ENCODE measurements around the gene NTPCR. TPM values are rescaled to one million over a fixed set of nuclear protein-coding genes. Genes with fewer than 3 reads are reported as not detected.

NTPCR gene
- total RNA-seq, 2 donors from 2014 or later = 57.0 to 64.8 TPM

DNA sequence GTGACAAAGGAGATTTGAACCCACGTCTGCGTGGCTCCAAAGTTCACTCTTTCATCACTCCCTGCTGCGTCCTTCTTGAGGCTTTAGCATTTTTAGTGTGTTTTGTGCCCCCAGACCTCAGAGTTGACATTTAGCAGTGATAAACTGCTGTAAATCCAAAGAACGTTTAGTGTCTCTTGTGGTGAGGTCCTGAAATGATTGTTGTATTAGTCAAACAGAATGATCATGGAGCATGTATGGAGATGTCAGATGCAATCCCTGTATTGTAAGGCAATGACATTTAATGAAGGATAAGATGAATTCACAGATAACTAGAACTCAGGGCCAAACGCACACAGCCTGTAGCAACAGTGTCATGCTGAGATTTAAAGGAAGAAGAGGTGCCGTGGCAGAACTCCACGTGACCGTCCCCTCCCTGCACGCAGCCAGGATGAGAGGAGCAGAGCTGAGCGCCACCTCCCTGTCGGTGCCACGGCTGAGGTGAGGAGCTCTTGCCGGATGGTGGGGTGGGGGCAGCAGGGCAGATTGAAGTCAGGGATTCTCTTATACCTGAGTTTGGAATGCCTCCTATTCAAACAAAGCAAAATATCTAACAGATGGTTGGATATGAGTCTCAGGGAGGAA is 30.1 kb downstream of the NTPCR start:
- Histone ChIP-seq H3K9ac (ENCODE audit: low read depth in 2 of 2, low read length in 2 of 2) (no peak overlapping the region), H3K9me3 (no peaks in the 10 kb centered on the region), H3K27me3 (no peaks in the 10 kb centered on the region), H3K27ac (no peak overlapping the region), H3K4me1 (no peaks in the 10 kb centered on the region), H3K4me3 (no peak overlapping the region), H3K36me3 (no peaks in the 10 kb centered on the region)
- TF ChIP-seq, protein P1, sequence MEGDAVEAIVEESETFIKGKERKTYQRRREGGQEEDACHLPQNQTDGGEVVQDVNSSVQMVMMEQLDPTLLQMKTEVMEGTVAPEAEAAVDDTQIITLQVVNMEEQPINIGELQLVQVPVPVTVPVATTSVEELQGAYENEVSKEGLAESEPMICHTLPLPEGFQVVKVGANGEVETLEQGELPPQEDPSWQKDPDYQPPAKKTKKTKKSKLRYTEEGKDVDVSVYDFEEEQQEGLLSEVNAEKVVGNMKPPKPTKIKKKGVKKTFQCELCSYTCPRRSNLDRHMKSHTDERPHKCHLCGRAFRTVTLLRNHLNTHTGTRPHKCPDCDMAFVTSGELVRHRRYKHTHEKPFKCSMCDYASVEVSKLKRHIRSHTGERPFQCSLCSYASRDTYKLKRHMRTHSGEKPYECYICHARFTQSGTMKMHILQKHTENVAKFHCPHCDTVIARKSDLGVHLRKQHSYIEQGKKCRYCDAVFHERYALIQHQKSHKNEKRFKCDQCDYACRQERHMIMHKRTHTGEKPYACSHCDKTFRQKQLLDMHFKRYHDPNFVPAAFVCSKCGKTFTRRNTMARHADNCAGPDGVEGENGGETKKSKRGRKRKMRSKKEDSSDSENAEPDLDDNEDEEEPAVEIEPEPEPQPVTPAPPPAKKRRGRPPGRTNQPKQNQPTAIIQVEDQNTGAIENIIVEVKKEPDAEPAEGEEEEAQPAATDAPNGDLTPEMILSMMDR (IDR thresholded peaks at IDR 0.05) = no peak
- intact Hi-C loops (cut with DNase I) = no loop called here
- DNase-seq = no peak

DNA sequence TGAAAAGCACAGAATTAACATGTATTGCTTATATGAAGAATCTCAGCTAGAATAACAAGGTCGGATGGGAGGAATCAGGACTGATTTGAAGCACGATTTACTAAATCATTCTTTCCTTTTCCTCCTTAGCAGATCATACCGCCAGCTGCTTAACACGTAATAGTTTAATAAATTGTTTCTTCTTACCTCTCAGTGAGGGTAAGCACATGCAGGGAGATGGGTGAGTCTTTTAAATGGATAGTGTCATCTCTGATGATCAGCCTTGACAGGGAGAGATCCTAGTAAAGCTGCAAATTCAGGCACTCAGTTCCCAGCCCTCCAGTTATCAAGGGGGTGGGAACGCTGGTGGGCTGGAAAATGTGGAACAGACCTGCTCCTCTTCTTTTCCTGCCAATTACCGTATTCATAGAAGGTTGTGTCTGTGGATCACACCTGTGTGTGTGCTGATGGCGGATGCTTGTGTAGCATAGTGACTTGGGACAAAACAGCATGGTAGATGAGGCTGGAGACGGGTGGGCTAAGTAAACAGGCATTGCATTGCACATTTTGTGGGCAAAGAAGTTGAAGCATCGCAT is 30.7 kb downstream of the NTPCR start:
- intact Hi-C loops (cut with DNase I) = no loop called here
- no peaks in the 10 kb centered on the region for H3K27me3 ChIP-seq
- H3K36me3 ChIP-seq = no peaks in the 10 kb centered on the region
- H3K4me1 ChIP-seq = no peaks in the 10 kb centered on the region
- no peak overlapping the region for H3K9ac ChIP-seq (ENCODE audit: low read depth in 2 of 2, low read length in 2 of 2)
- no peak overlapping the region for H3K27ac ChIP-seq
- no peaks in the 10 kb centered on the region for H3K9me3 ChIP-seq
- no peak for DNase-seq
- TF ChIP-seq, protein P1 (IDR thresholded peaks at IDR 0.05) = no peak
- H3K4me3 ChIP-seq = no peak overlapping the region

DNA sequence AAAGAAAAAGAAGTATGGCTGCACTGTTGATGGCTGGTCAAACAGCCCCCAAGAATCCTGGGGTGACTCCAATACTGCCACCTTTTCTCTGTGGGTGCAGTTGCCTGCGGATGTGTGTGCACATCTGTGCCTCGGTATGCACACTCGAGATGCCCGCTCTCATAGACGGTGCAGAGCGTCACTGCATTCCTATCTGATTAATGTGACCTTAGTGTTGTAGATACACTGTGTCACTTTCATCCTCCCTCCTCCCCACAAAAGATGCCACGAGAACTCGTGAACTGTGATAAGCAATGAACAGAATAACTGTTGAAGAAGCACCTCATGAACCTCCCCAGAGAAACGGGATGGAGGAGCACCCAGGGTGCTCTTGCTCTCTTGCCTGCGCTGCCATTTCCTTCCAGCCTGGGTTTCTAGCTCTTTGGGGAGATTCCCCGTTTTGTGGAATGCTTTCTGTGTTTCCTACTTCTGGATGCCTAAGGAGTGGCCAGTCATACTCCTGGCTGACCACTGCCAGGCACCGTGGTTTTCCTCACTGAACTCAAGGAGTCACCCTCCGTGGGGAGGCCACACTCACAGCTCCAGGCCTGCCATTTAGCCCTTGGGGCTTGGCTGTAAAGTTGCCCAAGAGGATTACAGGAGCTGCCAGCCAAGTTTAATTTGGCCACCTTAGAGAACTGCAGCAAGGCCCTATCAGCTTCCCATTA is 32.0 kb downstream of the NTPCR start:
- Histone ChIP-seq H3K4me1 (no peaks in the 10 kb centered on the region), H3K4me3 (no peak overlapping the region), H3K27me3 (no peaks in the 10 kb centered on the region), H3K9ac (ENCODE audit: low read depth in 2 of 2, low read length in 2 of 2) (no peak overlapping the region), H3K36me3 (no peaks in the 10 kb centered on the region), H3K27ac (no peak overlapping the region), H3K9me3 (no peaks in the 10 kb centered on the region)
- no peak for DNase-seq
- TF ChIP-seq, protein P1 (IDR thresholded peaks at IDR 0.05) = no peak
- intact Hi-C loops (cut with DNase I) = no loop called here

DNA sequence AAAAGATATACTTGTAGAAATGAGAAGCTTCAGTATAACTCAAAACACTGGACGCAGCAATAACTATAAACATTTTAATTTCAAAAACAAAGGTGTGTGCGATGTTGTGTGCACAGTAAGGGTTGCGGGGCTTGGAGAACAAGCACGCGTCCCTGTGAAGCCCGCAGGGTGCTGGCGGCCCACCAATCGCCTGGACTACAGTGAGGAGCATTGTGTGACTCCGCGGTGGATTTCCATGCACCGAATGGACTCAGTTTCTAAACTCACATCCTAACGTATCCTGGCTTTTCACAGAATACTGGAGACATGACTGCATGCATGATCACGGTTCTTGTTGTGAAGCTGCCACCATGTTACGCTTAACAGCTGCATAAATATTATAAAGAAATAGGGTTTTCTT is 33.0 kb downstream of the NTPCR start:
- Histone ChIP-seq H3K9me3 (no peaks in the 10 kb centered on the region), H3K27me3 (no peaks in the 10 kb centered on the region), H3K4me1 (no peaks in the 10 kb centered on the region), H3K4me3 (no peak overlapping the region), H3K27ac (no peak overlapping the region), H3K9ac (ENCODE audit: low read depth in 2 of 2, low read length in 2 of 2) (no peak overlapping the region), H3K36me3 (no peaks in the 10 kb centered on the region)
- DNase-seq = no peak
- TF ChIP-seq, protein P1 (IDR thresholded peaks at IDR 0.05) = no peak
- intact Hi-C loops (cut with DNase I) = no loop called here

DNA sequence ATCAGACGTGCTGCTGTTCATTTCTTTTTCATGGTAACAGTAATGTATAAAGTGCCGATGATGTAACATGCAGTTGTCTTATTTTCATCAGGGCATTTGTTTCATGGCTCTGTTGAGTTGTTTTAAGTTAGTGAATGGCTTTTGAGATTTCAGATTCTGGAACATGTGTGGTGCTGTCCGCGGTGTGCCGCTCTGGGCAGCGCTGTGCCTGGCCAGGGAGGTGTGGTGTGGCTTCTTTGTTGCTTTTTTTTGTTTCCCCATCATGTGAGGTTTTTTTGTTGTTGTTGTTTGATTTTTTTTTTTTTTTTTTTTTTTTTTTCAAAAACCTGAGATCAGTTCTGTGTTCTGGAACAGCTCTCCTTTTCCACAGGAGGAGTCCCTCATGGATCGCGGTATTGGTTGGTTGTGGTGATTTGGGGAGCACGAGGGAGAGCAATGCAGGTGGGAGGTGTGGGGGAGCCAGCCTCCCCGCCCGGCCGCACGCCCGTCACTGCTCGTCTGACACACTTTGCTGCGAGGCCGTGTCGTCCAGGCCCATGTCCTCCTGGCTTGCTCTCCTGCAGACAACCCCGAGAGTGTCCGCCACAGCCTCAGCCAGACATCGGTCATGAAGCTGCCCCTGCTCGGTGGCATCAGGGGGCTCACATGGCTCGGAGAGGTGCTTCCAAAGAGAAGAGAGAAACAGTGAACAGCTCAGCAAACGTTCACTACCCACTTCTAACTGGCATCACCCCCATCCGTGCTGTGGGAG is 33.6 kb downstream of the NTPCR start:
- Histone ChIP-seq H3K4me3 (no peak overlapping the region), H3K27ac (no peak overlapping the region), H3K9me3 (no peaks in the 10 kb centered on the region), H3K36me3 (no peaks in the 10 kb centered on the region), H3K4me1 (no peaks in the 10 kb centered on the region), H3K27me3 (no peaks in the 10 kb centered on the region), H3K9ac (ENCODE audit: low read depth in 2 of 2, low read length in 2 of 2) (no peak overlapping the region)
- no peak for DNase-seq
- TF ChIP-seq, protein P1 (IDR thresholded peaks at IDR 0.05) = no peak
- intact Hi-C loops (cut with DNase I) = no loop called here
